ENCODE measurements around the gene TTYH1.

TTYH1 gene

GRCh38 chr19:54411033-54411432 is 4.2 kb upstream of the TTYH1 start:
- Histone ChIP-seq H3K4me1 (ENCODE audit: control insufficient read depth in 2 of 2, insufficient read depth in 1 of 2, low read depth in 1 of 2, low read length in 2 of 2) (peaks cover 0 to 4% of the 10 kb centered on the region in 2 donors), H3K18ac (ENCODE audit: low read length) (no peak overlapping the region), H4K91ac (ENCODE audit: low read depth, low read length, poor library complexity) (no peak overlapping the region), H2BK120ac (ENCODE audit: low read depth, low read length) (no peak overlapping the region), H2BK12ac (ENCODE audit: low read length) (no peak overlapping the region), H3K23ac (ENCODE audit: low read depth, low read length, poor library complexity) (no peak overlapping the region), H4K8ac (ENCODE audit: low read depth, low read length) (no peak overlapping the region), H3K27ac (replicated peaks; ENCODE audit: low read length) (no peak overlapping the region), H3K36me3 (replicated peaks in 1 of 2; ENCODE audit: control insufficient read depth in 2 of 2, insufficient read depth in 2 of 2, low read length in 2 of 2) (no peaks in the 10 kb centered on the region), H3K14ac (ENCODE audit: low read length) (no peak overlapping the region), H2BK5ac (ENCODE audit: low read length) (no peak overlapping the region), H2AFZ (ENCODE audit: low read length) (no peak overlapping the region), H2BK15ac (ENCODE audit: low read length) (no peak overlapping the region), H3K9ac (ENCODE audit: low read depth, low read length, poor library complexity) (no peak overlapping the region), H3K4me2 (ENCODE audit: insufficient read depth, low read length, poor library complexity, severe bottlenecking) (no peak overlapping the region), H2AK5ac (ENCODE audit: low read depth, low read length) (no peak overlapping the region), H3K27me3 (ENCODE audit: control insufficient read depth in 3 of 3, insufficient read depth in 3 of 3, low read depth in 1 of 3, low read length in 3 of 3) (no peaks in the 10 kb centered on the region), H3K4me3 (ENCODE audit: low read length in 2 of 2) (no peak overlapping the region), H3K79me1 (ENCODE audit: low read depth, low read length) (peaks cover 1% of the 10 kb centered on the region), H3K9me3 (replicated peaks in 1 of 2; ENCODE audit: control insufficient read depth in 2 of 2, insufficient read depth in 1 of 2, low read depth in 1 of 2, low read length in 2 of 2) (peaks cover 0 to 8% of the 10 kb centered on the region in 2 donors), H3K4ac (ENCODE audit: low read length) (no peak overlapping the region)
- DNase-seq (ENCODE audit: low spot score) = no peak

- no peak overlapping the region for H2BK15ac ChIP-seq (ENCODE audit: low read length)
- no peaks in the 10 kb centered on the region for H3K27me3 ChIP-seq (ENCODE audit: control insufficient read depth in 3 of 3, insufficient read depth in 3 of 3, low read depth in 1 of 3, low read length in 3 of 3)
- H2AK5ac ChIP-seq (ENCODE audit: low read depth, low read length) = no peak overlapping the region
- WGBS, 2 donors (ENCODE audit: extremely low coverage in 2 of 2, insufficient read length in 2 of 2, insufficient replicate concordance in 1 of 2) = no CpG with 5 or more reads among the region's 4 CpGs
- H2BK5ac ChIP-seq (ENCODE audit: low read length) = no peak overlapping the region
- H3K4ac ChIP-seq (ENCODE audit: low read length) = no peak overlapping the region
- H2AFZ ChIP-seq (ENCODE audit: low read length) = no peak overlapping the region
- H4K8ac ChIP-seq (ENCODE audit: low read depth, low read length) = no peak overlapping the region
- no peak overlapping the region for H3K4me3 ChIP-seq (ENCODE audit: low read length in 2 of 2)
- no peak overlapping the region for H3K18ac ChIP-seq (ENCODE audit: low read length)
- H3K9ac ChIP-seq (ENCODE audit: low read depth, low read length, poor library complexity) = no peak overlapping the region
- peaks cover 14% of the 10 kb centered on the region in 2 donors for H3K4me1 ChIP-seq (ENCODE audit: control insufficient read depth in 2 of 2, insufficient read depth in 1 of 2, low read depth in 1 of 2, low read length in 2 of 2)
- H3K36me3 ChIP-seq (replicated peaks in 1 of 2; ENCODE audit: control insufficient read depth in 2 of 2, insufficient read depth in 2 of 2, low read length in 2 of 2) = peaks cover 6 to 10% of the 10 kb centered on the region in 2 donors
- peaks cover 14% of the 10 kb centered on the region for H3K79me1 ChIP-seq (ENCODE audit: low read depth, low read length)
- no peak overlapping the region for H3K27ac ChIP-seq (replicated peaks; ENCODE audit: low read length)
- peaks cover 0 to 8% of the 10 kb centered on the region in 2 donors for H3K9me3 ChIP-seq (replicated peaks in 1 of 2; ENCODE audit: control insufficient read depth in 2 of 2, insufficient read depth in 1 of 2, low read depth in 1 of 2, low read length in 2 of 2)
- no peak for DNase-seq (ENCODE audit: low spot score)
- no peak overlapping the region for H3K23ac ChIP-seq (ENCODE audit: low read depth, low read length, poor library complexity)
- H2BK120ac ChIP-seq (ENCODE audit: low read depth, low read length) = no peak overlapping the region
- no peak overlapping the region for H4K91ac ChIP-seq (ENCODE audit: low read depth, low read length, poor library complexity)
- no peak overlapping the region for H2BK12ac ChIP-seq (ENCODE audit: low read length)
- no peak overlapping the region for H3K14ac ChIP-seq (ENCODE audit: low read length)
- no peak overlapping the region for H3K4me2 ChIP-seq (ENCODE audit: insufficient read depth, low read length, poor library complexity, severe bottlenecking)
Measured at GRCh38 chr19:54412877-54413276, 2.4 kb upstream of the TTYH1 start.

DNA sequence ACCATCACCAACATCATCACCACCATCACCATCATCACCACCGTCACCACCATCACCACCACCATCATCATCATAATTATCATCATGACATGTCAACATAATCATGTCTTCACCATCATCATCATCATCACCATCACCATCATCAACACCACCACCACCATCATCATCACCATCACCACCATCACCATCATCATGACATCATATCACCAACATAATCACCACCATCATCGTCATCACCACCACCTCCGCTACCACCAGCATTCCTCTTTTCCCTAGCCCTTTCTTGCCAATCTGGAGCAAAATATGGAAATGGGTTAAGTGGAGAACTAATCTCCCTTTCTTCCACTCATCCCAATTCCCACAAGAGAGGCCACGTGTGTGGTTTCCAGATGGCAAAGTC is 1.1 kb upstream of the TTYH1 start:
- Histone ChIP-seq H3K4me2 (ENCODE audit: insufficient read depth, low read length, poor library complexity, severe bottlenecking) (no peak overlapping the region), H2BK5ac (ENCODE audit: low read length) (no peak overlapping the region), H3K4me3 (ENCODE audit: low read length in 2 of 2) (no peak overlapping the region), H3K14ac (ENCODE audit: low read length) (no peak overlapping the region), H3K18ac (ENCODE audit: low read length) (no peak overlapping the region), H3K27ac (replicated peaks; ENCODE audit: low read length) (no peak overlapping the region), H2AK5ac (ENCODE audit: low read depth, low read length) (peak overlapping the region; percentile 70), H2BK12ac (ENCODE audit: low read length) (no peak overlapping the region), H3K9me3 (replicated peaks in 1 of 2; ENCODE audit: control insufficient read depth in 2 of 2, insufficient read depth in 1 of 2, low read depth in 1 of 2, low read length in 2 of 2) (peaks cover 0 to 8% of the 10 kb centered on the region in 2 donors), H2AFZ (ENCODE audit: low read length) (no peak overlapping the region), H2BK15ac (ENCODE audit: low read length) (no peak overlapping the region), H3K79me1 (ENCODE audit: low read depth, low read length) (peaks cover 18% of the 10 kb centered on the region), H3K4me1 (ENCODE audit: control insufficient read depth in 2 of 2, insufficient read depth in 1 of 2, low read depth in 1 of 2, low read length in 2 of 2) (peaks cover 24 to 26% of the 10 kb centered on the region in 2 donors), H3K27me3 (ENCODE audit: control insufficient read depth in 3 of 3, insufficient read depth in 3 of 3, low read depth in 1 of 3, low read length in 3 of 3) (no peaks in the 10 kb centered on the region), H2BK120ac (ENCODE audit: low read depth, low read length) (no peak overlapping the region), H4K8ac (ENCODE audit: low read depth, low read length) (no peak overlapping the region), H3K9ac (ENCODE audit: low read depth, low read length, poor library complexity) (peak overlapping the region; percentile 32), H3K23ac (ENCODE audit: low read depth, low read length, poor library complexity) (no peak overlapping the region), H3K36me3 (replicated peaks in 1 of 2; ENCODE audit: control insufficient read depth in 2 of 2, insufficient read depth in 2 of 2, low read length in 2 of 2) (peaks cover 6 to 10% of the 10 kb centered on the region in 2 donors), H4K91ac (ENCODE audit: low read depth, low read length, poor library complexity) (no peak overlapping the region), H3K4ac (ENCODE audit: low read length) (no peak overlapping the region)
- DNase-seq (ENCODE audit: low spot score) = no peak
- WGBS, 2 donors (ENCODE audit: extremely low coverage in 2 of 2, insufficient read length in 2 of 2, insufficient replicate concordance in 1 of 2) = 100% methylated on average over 2 of the region's 4 CpGs

DNA sequence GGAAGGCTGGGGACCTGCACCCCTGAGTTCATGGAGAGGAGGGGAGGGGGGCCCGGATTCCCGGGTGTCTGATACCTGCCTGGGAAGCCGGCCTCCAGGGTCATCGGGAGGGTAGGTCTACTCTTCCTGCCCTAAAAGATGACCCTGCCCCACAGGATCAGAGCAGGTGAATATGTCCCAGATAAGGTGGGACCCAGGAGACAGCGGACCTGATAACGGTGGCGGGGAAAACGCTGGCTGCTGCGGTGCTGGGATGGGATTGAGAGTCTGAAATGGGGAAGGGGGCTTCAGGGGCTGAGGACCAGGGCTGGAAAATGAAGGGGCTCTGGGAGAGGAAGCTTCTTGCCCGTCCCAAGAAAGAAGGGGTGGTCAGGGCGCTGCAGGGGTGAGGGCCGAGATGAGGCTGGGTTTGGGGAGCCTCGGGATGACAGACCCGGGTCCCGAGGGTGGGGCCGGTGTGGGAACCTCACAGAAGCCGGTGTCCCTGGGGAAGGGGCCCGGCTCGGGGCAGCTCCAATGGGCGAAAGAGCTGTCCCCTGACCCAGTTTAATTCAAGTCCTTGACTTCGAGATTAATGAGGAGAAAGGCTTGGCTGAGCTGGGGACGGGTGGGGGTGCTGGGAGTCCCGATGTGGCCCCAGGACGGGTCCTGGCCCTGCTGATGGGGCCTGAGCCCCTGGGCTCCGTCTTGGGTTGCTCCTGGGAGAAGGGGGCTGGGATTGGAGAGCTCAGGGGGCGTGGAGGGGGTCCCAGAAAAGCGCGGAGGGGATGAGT is 823 bp downstream of the TTYH1 start:
- Histone ChIP-seq H2BK5ac (ENCODE audit: low read length) (peak overlapping the region; percentile 96), H4K91ac (ENCODE audit: low read depth, low read length, poor library complexity) (peak overlapping the region; percentile 14), H3K18ac (ENCODE audit: low read length) (peak overlapping the region; percentile 97), H3K4me1 (ENCODE audit: control insufficient read depth in 2 of 2, insufficient read depth in 1 of 2, low read depth in 1 of 2, low read length in 2 of 2) (peaks cover 29 to 42% of the 10 kb centered on the region in 2 donors), H3K23ac (ENCODE audit: low read depth, low read length, poor library complexity) (peak overlapping the region; percentile 90), H4K8ac (ENCODE audit: low read depth, low read length) (no peak overlapping the region), H2BK120ac (ENCODE audit: low read depth, low read length) (peak overlapping the region; percentile 84), H3K27ac (replicated peaks; ENCODE audit: low read length) (peak overlapping the region; percentile 41), H3K4me3 (ENCODE audit: low read length in 2 of 2) (peak overlapping the region; percentile 78 to 94), H3K4ac (ENCODE audit: low read length) (no peak overlapping the region), H3K14ac (ENCODE audit: low read length) (peak overlapping the region; percentile 98), H2AFZ (ENCODE audit: low read length) (peak overlapping the region; percentile 87), H2BK15ac (ENCODE audit: low read length) (peak overlapping the region; percentile 69), H2BK12ac (ENCODE audit: low read length) (no peak overlapping the region), H2AK5ac (ENCODE audit: low read depth, low read length) (peak overlapping the region; percentile 97), H3K9me3 (replicated peaks in 1 of 2; ENCODE audit: control insufficient read depth in 2 of 2, insufficient read depth in 1 of 2, low read depth in 1 of 2, low read length in 2 of 2) (peaks cover 0 to 8% of the 10 kb centered on the region in 2 donors), H3K79me1 (ENCODE audit: low read depth, low read length) (peaks cover 18% of the 10 kb centered on the region), H3K27me3 (ENCODE audit: control insufficient read depth in 3 of 3, insufficient read depth in 3 of 3, low read depth in 1 of 3, low read length in 3 of 3) (no peaks in the 10 kb centered on the region), H3K9ac (ENCODE audit: low read depth, low read length, poor library complexity) (peak overlapping the region; percentile 97), H3K4me2 (ENCODE audit: insufficient read depth, low read length, poor library complexity, severe bottlenecking) (peak overlapping the region; percentile 88), H3K36me3 (replicated peaks in 1 of 2; ENCODE audit: control insufficient read depth in 2 of 2, insufficient read depth in 2 of 2, low read length in 2 of 2) (peaks cover 11 to 15% of the 10 kb centered on the region in 2 donors)
- DNase-seq (ENCODE audit: low spot score) = no peak
- WGBS, 2 donors (ENCODE audit: extremely low coverage in 2 of 2, insufficient read length in 2 of 2, insufficient replicate concordance in 1 of 2) = no CpG with 5 or more reads among the region's 28 CpGs
